DOHH2 (cell line): ENCODE results near the gene CMSS1.

Source experiments
- CTCF ChIP-seq: fragments of 200-600 bp; sonication (generic); IDR thresholded peaks from one replicate; pipeline ENCODE4 v1.5.1; 2014; ENCODE audit warnings: antibody characterized with exemption, mild to moderate bottlenecking, low read depth, low read length; ENCODE audit not compliant: poor library complexity, severe bottlenecking
- EZH2phosphoT487 ChIP-seq: fragments of 200-600 bp; sonication (generic); IDR thresholded peaks from 2 replicates; pipeline ENCODE4 v1.6.1; 2017; ENCODE audit warnings: borderline replicate concordance, mild to moderate bottlenecking, antibody characterized with exemption, low read length, moderate library complexity, mixed read lengths

DNA sequence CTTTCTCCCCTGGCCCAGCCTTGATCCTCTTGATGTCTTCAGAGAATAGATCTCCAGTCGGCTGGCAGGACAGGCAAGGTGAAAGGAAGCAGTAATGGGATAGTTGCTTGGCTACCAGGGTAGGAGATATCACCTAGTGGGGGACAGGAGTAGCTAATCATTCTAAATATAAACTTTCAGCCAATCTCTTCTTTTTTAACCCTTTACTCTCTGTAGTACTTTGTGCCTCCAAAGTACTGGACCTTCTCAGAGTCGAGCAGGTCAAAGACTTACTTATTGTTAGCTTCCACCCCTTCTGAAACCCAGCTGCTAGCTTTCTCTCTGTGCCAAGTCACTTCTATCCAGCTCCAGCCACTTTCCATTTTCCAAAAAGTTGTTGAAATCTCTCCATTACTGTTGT is 340.0 kb downstream of the CMSS1 start:
- TF ChIP-seq CTCF (no peak), EZH2phosphoT487 (no peak)
